NCI-H2081 (cell line): ENCODE results near the gene TBC1D4.
"Not testable (repeated sequence)": the region's sequence is repeated elsewhere in the genome, so short reads cannot be mapped to it uniquely, and the experiment has no call there.

Experiments used
- DNase-seq, 2 experiments: peaks; one replicate each; lab custom pipeline; 2025; lab: John Stamatoyannopoulos, UW

Gene TBC1D4

DNA sequence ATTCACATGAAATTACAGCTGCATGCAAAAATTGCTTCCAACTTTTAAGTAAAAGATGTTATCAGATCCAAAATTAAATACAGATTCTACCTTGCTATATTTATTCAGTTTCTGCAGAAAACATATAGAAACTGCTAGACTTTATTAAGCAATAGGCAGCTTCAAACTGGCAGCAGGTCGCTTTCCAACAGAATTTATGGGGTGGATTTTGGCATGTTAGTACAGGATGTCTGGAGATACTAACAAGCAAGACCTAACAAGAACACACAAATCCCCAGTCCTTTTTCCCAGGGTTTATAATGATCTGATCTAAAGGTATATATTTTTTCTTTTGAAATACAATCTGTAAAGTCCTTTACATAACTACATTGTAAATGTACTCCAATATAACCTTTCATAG is 27.5 kb downstream of the TBC1D4 start:
- no peak for DNase-seq

DNA sequence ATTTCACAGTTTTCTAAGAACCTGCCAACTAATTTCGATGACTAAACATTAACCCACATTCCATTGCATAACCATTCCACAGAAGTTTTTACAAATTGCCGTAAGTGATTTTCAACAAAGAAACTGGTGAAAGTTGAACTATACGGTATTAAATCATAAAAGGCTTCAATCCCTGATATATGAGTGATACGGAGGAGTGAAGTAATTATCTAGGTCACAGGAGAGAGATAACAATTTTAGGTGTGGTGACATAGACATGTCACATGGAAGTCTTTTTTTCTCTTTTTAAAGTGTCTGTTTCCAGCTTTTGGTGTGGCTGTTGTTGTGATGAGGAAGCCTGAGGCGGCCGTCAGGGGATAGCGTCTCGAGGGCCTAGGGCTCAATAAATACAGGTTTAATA is 29.4 kb downstream of the TBC1D4 start:
- no peak for DNase-seq

DNA sequence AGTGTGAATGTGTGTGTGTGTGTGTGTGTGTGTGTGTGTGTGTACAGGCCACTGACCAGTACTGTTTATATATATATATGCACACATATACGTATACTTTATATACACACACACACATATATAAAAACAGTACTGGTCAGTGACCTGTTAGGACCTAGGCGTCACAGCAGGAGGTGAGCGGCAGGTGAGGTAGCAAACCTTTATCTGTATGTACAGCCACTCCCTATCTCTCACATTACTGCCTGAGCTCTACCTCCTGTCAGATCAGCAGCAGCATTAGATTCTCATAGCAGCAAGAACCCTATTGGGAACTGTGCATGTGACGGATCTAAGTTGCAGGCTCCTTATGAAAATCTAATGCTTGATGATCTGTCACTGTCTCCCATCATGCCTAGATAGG is 34.5 kb downstream of the TBC1D4 start:
- no peak for DNase-seq

DNA sequence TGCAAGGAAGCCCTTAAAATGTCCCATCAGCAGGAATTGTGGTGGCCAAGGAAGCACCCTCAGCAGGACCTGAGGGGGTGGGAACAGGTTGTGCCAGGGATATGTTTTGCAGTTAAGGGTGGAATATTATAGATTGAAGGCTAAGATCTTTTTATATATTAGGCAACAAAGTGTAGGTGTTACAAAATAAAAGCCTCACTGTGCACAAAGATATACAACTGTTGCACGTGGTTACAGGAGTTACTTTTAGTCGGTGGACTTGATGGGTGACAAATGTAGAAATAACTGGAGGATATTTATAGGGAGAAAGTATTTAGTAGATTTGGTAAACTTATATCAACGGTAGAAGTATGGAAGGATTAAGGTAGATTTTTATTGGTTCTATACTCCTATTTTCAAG is 35.1 kb downstream of the TBC1D4 start:
- DNase-seq = no peak

DNA sequence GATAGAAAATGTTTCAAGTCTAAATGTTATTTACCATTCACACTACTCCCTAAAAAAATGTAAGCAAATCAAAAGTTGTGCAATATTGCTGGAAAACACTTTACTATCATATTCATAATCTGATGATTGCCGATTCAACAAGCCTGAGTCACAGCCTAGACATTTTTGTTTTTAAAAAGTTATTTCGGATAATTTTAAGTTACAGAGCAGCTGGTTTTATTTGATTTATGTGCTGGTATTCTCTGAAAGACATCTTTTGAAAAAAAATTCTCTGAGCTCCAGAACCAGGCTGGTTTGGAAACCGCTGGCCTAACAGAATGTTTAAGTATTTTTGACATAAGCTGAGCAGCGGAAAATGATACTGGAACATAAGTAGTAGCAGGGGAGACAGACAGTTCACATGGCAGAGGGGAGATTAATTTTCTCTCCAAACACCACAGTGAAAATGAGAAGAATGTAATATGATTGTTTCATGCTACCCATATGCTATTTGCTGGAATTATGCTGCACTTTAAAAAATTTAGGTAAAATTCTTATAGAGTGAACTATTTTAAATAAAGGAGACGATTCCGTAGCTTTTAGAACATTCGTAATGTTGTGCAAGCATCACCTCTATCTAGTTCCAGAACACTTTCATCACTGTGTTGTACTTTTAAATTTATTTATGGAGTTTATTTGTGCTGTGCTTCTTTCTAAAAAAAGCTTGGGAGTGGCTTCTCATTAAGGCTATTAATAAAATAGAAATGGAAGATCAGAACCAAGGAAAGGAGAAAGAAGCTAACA is 36.1 kb downstream of the TBC1D4 start:
- DNase-seq = no peak

DNA sequence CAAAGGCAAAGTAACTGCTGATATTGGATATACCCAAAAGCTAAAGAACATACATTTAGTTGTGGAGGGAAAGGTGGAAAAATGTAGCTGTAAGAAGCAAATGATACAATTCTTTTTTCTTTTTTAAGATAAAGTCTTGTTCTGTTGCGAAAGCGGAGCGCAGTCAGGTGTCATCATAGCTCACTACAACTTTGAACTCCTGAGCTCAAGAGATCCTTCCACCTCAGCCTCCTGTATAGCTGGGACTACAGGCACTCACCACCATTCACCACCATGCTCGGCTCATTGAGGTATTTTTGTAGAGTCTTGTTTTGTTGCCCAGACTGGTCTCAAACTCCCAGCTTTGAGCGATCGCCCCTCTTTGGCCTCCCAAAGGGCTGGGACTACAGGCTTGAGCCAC is 38.0 kb downstream of the TBC1D4 start:
- DNase-seq = no peak

DNA sequence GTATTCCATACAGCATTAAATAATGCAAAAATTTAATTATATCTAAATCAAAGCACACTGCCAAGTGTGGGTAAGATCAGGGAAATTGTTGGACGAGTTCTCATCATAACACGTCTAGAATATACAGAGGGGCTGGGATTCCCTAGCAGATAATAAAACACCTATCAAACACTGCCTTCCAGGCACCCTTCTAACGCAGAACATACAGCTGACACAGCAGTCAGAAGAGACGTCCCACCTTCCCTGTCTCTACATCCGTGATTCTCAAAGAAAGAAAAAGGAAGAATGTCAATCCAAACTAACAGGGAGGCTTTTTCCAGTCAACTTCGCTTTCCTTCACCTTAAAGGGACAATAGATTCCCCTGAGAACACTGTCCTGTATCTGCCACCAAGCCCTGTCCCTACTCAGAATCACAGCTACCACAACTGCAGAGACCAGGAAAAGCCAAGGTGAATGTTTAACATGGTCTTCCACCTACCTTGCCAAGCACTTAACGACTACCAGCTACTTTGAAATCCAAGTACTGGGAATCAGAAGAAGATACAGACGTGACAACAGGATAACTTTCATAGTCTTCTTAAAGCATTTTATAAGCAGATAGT is 38.5 kb downstream of the TBC1D4 start:
- no peak for DNase-seq

DNA sequence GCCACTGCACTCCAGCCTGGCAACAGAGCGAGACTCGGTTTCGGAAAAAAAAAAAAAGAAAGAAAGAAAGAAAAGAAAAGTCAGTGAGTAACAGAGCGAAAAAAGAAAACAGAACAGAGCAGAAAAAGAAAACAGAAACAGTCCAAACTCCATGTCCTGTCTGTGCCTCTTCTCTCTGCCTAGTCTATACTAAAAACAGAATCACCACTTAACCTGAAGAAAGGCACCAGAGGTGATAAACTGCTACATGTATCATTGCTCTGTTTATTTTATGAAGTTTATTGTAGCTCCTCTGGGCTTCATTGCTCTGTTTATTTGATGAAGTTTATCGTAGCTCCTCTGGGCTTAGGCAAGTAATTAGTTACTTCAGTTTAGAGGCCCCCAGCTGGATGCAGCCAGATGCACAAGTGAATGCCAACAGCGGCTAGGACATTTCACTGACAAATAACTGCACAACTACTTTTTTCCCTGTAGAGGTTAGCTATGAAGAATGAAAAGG is 39.2 kb downstream of the TBC1D4 start:
- no peak for DNase-seq

DNA sequence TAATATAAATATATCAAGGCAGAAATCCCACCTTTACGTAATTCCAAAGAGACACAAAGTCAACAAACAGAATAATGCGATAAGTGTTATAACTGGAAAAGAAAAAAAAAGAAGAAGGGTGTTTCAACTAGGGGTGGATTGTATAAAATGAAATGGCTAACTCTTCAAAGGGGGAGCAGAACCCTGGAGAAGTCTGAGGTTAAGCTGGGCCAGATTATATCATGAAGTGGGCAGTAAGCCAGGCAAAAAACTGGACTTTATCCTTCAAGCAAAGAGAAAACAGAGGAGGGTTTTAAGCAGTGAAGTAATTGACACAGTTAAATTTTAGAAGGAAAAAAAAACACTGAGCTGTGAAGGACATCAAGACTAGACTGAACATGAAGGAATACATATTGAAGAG is 41.9 kb downstream of the TBC1D4 start:
- DNase-seq = no peak

DNA sequence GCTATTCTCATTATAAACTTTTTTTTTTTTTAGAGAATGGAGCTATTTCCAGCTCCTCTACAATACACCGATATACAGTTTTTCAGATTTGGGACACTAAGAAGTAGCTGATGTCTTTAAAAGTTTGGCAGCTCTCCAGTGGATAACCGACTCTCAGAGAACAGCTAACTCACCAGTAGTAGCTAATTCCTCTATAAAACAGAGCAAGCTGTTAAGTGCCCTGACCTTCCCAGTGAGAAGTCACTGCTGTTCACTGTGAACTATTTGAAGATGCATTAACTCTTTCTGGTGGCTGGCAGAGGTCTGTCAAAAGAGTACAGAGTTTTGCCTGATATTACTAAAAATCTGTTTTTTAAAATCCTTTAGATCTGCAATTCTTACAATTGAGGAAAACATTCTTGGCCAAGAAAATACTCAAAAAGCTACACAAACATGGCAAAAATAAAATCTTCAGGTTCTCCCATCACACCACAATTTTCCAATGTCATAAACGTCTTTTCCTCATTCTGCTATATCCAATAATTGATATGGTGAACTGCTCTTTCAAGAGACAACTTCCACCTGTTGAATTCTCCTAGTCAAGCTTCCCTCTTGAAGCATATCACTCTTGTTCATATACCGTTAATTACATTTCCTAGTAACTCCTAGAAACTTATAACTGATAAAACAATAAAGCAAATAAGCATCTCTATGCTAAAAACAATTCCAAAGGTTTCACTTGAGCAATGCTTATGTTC is 44.2 kb downstream of the TBC1D4 start:
- DNase-seq = no peak

DNA sequence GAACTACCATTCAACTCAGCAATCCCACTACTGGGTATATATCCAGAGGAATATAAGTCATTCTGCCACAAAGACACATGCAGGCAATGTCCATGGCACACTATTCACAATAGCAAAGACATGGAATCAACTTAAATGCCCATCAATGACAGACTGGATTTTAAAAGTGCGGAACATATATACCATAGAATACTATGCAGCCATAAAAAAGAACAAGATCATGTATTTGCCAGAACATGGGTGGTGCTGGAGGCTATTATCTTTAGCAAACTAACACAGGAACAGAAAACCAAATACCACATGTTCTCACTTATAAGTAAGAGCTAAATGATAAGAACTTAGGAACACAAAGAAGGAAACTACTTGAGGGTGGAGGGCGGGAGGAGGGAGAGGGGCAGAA is 47.8 kb downstream of the TBC1D4 start:
- not testable (repeated sequence) for DNase-seq

DNA sequence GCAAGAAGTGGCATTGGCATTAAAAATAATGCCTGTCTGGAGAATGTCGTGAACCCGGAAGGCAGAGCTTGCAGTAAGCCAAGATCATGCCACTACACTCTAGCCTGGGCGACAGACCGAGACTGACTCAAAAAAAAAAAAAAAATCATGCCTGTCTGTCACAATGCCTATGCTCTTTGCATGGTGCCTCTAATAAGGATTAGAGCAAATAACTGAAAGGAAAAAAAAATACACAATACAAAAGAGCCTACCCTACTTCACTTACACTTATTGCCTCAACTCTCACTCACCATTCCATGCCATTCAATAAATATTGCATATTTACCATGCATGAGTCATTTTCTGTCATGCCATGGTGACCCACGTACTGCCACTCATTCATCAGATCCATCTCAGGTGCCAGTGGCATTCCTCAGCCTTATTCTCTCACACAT is 49.1 kb downstream of the TBC1D4 start:
- DNase-seq = no peak

DNA sequence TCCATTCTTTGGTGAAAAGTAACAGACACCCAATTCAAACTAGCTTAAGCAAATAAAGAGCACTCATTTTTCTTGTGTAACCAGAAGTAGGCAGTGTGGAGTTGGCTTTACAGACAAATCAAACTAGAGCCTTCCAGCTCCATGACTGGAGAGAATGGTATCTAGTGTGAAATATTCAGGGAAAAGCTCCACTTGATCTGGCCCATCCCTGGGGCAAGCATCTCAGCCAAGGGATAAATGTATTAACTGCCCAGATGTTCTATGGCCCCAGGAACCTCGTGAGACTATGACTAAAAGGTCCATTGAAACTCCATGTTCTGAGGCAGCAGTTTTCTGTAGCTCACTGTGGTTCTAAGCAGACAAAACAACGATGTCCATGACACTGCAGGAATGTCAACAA is 49.9 kb downstream of the TBC1D4 start:
- no peak for DNase-seq

DNA sequence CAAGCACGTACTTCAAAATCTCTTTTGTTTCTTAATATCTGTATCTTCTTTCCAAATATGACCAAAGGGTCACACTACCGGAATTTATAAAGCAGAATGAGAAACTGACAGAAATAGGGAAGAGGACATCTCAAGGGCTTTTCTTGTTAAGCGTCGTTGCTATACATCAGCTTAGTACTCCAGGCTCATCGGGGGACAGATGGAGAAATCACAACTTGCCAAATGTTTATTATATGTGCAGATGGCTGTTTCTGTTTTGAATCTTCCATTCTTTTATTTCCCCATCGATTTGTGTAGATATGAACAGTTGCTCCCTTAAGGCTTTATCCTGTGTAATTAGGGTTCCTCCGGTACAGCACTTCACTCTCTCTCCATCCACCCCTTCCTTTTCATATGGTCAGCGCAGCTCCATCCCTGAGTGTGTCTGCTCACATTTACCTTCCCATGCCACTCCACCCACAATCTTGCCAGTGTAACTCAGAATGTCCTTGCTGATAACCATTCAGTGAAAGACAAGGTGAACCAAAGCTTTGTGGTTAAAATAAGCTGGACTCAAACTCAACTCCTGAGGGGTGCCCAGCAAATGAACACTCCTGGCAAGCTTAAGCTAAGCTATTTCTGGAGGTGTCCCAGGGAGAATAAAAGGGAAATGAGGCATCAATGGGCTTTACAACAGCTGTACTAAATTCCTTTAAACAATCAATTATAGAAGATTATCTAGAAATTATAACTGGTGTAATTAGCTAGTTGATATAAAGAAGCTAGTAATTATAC is 51.3 kb downstream of the TBC1D4 start:
- DNase-seq = no peak

DNA sequence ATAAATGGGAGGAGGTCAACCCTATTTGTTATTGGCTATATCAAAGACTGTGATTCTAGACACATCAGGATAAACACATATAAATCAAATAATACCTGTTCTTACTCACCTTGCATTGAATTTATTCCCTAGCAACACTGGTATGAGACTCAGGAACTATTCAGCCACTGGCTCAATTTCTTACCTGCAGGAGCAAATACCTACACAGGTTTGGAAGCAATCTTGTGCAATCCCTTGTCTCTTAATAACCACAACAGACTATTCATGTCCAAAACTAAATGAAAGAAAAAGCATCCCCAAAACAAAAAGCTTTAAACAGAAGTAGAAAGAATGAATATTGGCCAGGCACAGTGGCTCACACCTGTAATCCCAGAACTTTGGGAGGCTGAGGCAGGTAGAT is 55.5 kb downstream of the TBC1D4 start:
- DNase-seq = no peak

DNA sequence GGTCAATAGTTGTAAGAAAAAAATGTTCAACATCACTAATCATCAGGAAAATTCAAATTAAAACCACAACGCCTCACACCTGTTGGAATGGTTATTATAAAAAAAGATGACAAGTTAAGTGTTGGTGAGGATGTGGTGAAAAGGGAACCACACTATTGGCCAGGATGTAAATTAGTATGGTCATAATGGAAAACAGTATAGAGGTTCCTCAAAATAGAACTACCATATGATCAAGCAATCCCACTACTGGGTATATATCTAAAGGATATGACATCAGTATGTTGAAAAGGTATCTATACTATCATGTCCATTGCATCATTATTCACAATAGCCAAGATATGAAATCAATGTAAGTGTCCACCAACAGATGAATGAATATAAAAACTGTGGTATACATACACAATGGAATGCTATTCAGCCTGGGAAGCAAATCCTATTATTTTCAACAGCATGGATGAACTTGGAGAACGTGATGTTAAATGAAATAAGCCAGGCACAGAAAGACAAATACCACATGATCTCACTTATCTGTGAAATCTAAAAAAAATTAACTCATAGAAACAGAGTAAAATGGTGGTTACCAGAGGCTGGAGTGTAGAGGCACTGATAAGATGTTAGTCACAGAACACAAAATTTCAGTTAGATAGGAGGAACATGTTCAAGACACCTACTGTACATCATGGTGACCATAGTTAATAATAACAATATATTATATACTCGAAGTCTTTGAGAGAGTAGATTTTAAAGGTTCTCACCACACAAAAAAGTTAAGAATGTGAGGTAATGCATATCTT is 56.6 kb downstream of the TBC1D4 start:
- no peak for DNase-seq

DNA sequence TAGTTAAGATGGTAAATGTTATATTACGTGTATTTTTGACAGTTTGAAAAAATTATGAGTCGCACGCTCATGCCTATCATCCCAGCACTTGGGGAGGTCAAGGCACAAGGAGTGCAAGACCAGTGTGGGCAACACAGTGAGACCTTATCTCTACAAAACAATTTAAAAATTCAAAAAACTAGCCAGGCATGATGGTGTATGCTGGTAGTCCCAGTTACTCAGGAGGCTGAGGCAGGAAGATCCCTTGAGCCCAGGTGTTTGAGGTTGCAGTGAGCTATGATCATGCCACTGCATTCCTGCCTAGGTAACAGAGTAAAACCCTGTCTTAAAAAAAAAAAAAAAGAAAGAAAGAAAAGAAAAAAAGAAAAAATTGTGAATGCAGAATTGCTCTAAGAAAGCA is 58.0 kb downstream of the TBC1D4 start:
- DNase-seq = no peak

DNA sequence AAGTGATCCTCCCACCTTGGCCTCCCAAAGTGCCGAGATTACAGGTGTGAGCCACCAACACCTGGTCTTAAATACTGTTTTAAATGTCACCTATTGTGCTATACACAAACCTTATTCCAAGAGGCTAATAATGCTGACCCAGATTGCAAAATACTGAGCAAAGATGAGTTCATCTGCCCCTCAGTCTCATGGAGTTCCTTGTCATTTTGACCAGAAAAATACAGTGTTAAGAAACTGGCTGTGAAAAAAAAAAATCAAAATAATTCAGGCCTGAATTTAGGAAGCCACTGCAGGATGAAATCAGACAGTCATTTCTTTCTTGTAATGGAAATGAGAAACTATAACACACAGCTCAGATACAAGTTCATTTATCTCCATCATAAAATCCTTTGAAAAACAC is 59.9 kb downstream of the TBC1D4 start:
- DNase-seq = no peak

DNA sequence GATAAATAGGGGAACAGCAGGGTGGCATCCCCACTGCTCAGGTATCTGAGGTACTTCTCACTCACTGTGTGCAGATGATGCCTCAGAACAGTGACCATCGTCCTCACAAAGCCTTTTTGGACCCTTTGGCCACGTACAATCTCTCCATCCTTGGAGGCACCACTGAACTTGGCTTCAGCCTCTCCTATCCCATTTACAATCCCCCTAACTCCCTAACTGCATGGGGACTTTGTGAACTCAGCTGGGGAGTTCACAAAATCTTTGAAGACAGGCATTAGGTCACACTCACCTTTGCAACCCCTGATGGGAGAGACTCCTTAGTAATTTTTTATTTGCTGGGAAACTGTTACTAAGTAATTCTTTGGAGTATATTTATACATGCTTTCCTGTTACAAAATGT is 60.8 kb downstream of the TBC1D4 start:
- no peak for DNase-seq

DNA sequence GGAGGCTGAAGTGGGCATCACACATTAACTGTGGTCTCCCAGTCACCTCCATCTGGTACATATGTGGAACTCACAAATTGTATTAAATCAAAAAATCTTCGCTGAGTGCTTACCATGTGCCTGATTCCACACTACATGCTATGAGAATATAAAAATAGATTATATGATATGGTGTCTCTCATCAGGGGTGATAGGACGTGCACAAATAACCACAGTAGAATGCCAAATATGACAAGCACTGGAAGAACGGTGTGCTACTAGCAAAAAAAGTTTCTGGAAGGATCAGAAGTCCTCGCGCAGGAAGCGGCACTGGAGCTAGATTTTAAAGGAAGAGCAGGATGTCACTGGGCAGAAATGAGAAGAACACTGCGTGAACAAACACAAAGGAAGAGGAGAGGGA is 62.3 kb downstream of the TBC1D4 start:
- no peak for DNase-seq

DNA sequence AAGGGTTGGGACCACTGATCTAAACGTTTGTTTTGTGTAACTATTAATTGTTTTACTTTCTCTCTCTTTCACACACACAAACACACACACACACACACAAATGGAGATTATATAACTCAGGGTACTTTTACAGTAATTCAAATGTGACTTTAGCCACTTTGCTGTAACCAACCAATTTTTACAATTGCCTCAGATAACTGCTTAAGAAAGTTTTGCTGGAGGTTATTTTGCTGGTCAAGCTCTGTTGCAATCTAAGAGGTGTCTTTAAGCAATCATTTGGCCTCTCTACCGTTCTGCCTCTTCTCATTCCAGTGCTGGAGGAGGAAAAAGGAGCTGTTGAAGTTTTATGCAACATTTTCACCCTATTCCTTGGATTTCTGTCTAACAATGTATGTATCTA is 63.0 kb downstream of the TBC1D4 start:
- DNase-seq = no peak
